NCI-H345 treated with DMSO at 0.1 percent for 48 hours (cell line): Measurements from ENCODE around the gene CHCHD10.

Source experiments
- DNase-seq: peaks from one replicate; lab custom pipeline; 2025; ENCODE audit not compliant: unreplicated experiment; lab: John Stamatoyannopoulos, UW

The CHCHD10 gene

DNA sequence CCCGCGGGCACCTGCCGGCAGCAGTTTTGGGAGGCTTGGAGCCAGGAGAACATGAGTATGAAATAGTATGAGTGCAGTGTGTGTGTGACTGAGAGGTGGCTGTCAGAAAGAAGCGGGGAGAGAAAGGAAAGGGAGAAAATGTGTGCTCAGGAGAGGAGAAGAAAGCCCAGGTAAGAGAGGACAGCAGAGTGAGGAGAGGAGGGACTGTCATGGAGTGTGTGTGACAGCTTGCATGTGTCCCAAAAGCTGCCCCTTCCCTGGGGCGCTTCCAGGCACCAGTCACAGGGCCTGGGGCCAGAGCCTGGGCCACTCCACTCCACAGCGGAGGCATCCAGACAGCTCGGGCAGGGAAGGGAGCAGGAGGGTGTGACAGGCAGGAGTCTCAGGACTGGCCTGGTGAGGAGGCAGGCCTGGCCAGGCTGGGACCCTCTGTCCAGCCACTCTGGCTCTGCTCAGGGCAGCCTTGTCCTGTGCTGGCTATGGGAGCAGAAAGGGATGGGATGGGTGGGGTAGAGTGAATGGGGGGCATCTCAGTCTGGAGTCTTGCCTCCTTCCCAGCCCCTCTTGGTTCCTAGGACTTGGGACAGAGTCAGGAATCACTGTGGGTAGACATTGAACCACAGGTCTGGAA lies 5.8 kb upstream of the CHCHD10 start:
- DNase-seq, result no peak

DNA sequence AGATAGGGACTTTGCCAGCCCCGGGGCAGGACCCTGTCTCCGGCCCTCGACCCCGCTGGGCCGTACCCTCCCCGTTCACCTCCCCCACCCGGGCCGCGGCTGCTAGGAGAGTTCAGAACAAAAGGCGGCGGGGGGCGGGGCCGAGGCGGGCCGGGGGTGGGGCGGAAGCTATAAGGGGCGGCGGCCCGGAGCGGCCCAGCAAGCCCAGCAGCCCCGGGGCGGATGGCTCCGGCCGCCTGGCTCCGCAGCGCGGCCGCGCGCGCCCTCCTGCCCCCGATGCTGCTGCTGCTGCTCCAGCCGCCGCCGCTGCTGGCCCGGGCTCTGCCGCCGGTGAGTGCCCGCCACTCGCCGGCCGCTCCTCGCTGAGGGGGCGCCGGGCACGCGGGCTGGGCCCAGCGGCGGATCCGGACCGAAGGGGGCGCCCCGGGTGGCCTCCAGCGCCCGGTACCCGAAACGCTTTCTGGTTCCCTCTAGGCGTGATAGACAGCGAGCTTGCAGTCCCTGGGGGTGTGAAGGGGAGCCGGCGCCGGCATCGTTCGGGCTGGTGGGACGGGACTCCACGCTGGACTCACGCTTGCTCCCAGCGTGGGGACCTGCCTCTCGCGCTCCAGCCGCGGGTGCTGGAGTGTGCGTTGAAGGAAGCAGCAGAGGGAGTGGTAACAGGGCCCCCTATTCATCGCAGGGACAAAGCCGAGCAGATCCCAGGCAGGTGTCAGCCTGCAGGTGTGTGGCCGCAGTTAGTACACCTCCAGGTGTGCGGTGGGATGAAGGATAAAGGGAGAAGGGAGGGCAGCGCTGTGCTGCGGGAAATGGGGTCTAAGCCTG lies 5.1 kb upstream of the CHCHD10 start, which contains the start of gene MMP11:
Gene MMP11, plus strand, starts transcription at position 201 of the 825 bp plus-strand sequence. Its CDS starts 22 bp downstream, at position 223.
- DNase-seq, result peak; percentile 57

DNA sequence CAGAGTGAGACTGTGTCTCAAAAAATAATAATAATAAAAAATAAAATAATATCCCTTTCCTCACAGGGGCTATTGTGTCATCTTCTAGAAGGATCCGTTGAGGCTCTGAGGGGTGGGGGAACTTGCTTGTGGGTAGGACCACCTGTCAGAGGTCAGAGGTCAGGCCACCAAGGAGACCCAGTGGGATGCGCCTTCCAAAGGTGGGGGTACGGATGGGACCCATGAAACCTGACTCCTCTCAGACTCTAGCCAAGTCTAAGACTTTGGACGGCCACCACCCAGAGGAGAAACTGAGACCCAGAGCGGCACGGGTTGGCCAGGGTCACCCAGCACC lies 4.5 kb upstream of the CHCHD10 start:
- no peak for DNase-seq

DNA sequence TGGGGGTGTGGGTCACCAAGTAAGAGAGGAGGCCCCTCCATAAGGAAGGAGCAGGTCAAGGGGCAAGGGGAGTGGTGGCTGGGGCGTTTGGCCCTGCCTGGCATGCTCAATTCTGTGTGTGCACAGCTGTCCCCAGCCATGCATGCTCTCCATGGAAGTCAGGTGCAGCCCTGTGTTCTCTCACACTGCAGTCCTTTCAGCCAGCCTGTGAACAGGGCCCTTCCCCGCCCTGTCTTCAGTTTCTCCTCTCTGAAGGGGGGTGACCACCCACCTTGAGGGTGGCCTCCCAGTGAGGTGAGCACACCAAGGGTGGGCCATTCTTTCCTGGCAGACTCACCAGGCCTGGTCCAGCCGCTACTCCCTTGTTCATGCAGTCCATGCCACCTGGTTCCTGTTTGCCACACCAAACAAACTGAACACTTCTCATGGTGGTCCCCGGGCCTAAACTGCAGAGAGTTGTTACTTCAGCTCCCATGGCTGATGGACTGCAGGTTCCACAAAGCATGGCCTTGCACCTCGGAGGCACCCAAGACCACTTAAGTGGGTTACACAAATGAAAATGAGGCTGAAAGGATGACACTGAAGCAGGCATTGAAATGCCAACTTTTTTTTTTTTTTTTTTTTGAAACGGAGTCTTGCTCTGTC lies 1.7 kb upstream of the CHCHD10 start:
- DNase-seq, result peak; percentile 48

DNA sequence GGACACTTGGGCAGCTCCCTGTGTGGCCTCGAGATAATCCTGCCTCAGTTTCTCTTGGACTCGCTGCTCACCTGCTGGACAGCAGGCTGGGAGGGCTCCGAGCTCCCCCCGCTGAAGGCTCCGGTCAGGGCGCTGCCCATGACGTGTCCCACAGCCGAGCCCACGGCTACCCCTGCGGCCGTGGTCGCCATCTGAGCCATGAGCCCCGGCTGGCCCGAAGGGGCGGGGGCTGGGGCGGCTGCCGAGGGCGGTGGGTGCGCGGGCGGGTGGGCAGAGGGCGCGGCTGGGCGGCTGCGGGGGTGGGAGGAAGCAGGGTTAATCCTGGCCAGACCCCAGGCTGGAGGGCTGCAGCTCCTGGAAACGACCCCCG lies 484 bp downstream of the CHCHD10 start:
- DNase-seq, result no peak

DNA sequence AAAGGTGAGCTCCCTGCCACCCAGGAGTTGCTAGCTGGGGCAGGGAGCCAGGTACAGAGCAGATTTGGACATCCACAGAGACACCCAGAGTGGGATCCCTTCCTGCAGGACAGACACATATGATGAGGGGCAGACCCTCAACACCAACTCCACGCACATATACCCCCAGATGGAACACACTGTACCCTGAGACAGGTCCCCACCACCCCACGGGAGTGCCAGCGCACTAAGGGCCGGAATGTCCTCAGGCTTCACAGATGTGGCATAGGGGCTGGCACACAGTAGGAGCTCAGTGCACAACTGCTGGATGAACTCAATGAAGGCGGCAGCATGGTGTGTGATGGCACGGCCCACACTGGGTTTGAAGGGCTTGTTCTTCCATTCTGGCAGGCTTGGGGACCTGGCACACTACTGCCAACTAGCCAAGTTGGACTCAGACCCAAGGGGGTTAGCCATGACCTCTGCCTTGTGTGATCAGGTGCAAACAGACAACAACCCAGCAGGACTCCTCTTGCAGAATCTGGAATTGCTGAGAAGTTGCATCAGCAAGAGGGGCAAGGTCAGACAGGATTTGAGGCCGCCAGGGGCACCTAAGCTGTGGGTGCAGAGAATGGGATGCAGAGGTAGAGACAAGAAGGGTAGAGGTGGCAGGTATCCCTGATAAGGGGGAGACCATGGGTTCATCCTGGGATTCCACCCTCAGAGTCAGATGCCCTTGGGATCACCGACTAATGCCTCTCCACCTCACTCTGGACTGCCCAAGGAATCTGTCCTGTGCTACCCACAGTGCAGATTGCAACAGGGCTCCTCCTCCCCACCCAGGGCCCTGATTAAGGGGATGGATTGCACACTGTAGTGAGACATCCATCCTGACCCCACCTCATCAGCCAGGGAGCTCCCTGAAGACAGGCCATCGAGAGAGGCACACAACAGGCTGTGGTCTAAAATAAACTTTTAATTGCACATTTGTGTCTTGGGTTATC lies 2.6 kb downstream of the CHCHD10 start:
- DNase-seq, result no peak

DNA sequence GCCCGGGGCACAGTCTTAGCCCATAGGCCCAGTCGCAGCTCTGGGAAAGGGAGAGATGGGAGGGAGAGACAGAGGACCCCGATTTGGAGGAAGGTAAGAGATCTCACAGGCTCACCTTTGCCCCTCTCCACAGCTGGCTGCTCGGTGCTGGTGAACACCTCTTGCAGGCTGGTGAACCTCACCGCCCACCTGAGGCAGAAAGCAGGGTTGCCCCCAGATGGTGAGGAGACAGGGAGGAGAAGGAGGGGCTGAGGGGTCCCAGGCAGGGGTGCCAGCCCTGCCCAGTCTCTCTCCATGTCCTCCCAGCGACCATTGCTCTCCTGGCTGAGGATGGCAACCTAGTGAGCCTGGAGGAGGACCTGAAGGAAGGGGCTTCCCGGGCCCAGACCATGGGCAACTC lies 3.8 kb downstream of the CHCHD10 start:
- no peak for DNase-seq

DNA sequence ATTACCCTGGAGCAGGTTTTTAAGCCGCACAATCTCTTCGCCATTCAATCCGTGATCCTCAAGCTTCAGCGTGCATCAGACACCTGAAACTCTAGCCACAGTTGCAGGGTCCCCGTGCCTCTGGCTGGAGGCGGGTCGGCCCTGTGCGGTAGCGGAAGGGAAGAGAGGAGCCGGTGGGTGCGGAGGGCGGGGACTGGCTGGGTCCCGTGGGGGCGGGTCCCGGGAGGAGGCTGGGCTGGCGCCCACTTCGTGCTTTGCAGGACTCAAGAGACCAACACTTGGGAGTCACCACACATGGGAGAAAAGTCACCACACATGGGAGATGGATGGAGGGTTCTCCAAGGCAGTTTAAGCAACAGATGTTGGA lies 4.2 kb downstream of the CHCHD10 start:
- DNase-seq, result no peak

DNA sequence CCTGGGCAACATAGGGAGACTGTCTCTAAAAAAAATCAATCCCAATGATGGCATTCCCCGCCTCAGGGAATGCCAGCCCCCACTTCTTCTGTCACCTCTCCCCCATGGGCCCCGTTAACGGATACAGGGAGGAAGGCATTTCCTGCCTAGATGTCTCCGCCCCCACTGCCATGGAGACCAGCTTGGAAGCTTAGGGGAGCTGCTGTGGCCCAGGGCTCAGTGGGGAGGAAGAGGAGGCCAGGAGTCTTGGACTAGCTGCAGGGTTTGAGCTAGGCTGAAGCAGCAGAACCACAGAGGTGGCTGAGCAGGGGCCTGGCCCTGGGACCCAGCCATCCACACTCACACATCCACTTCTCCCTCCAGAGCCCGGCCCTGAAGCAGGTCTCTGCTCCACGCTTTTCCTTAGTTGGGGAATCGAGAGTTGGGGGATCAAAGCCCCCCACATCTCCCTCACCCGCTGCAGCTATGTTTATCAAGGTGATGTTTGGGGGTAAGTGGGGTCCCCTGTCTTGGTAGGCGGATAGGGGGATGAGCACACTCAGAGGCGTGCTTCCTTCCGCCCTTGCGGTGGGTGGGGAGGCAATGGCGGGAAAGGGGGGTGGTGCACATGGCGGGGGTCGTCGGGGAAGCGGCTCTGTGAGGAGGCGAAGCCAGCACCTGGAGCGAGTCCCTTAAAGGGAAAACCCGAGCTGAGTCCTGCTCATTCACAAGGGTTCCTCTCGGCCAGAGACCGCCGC lies 4.8 kb downstream of the CHCHD10 start, which contains the start of gene C22orf15:
Gene C22orf15, plus strand, starts transcription at position 149 of the 737 bp plus-strand sequence. Its CDS starts 317 bp downstream, at position 466.
- no peak for DNase-seq

DNA sequence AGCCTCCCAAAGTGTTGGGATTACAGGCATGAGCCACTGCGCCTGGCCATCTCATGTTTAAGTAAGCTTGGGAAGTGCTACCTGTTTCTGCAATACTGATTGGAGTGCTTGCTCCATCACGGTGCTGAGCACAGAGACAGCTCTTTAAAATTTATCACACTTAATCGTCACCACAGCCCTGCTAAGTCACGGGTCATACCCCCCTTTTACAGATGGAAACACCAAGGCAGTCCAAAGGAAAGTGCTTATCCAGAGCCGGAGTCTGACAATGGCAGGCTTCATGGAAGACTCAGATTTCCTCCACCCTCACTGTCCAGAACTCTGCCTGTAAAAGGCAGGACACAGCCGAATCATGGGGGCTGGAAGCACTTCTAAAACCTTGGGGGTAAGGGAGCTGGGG lies 7.7 kb downstream of the CHCHD10 start:
- no peak for DNase-seq

DNA sequence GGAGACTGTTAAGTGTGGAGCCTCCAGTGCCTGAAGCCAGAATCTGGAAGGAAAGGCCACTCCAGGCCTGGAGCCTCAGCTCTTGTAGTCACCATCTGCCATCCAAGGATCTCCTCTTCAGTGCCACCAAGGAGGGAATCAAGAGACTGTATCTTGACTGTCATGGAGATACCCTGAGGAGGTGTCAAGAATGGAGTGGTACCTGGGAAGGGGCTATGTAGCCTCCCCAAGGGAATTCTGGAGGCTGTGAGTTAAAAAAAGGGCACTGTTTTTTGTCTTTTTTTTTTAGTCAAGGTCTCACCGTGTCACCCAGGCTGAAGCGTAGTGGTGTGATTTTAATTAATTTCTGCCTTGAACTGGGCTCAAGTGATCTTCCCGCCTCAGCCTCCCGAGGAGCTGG lies 8.2 kb downstream of the CHCHD10 start:
- DNase-seq, result no peak

DNA sequence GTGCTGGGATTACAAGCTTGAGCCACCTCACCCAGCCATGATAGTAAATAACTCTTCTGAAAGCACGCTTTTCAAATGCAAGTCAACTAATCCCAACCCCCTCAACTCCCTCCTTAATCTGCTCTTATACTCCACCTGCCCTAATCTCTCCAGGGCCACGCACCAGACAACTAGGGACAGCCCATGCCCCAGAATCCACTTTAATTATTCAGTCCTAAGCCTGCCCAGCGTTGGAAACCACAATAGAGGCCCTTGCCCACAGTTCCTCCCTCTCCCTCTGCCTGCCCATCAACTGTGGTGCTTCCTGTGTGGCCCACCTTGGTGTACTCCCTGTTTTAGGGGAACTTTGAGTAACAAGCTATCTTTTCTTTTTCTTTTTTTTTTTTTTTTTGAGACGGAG lies 10.9 kb downstream of the CHCHD10 start:
- no peak for DNase-seq

DNA sequence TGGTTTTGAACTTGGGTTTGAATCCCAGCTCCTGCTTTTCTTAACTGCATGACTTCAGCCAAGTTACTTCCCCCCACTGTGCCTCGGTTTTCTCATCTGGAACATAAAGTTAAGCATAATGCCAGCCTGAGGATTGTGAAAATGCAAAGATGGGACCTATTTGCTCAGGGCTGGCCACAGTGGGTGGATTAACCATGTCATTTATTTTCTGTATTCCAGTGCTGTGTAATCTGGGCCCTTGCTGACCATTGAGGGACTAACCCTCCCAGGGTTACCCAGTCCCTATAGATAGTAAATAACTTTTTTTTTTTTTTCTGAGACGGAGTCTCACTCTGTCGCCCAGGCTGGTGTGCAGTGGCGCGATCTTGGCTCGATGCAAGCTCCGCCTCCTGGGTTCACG lies 12.1 kb downstream of the CHCHD10 start:
- no peak for DNase-seq

DNA sequence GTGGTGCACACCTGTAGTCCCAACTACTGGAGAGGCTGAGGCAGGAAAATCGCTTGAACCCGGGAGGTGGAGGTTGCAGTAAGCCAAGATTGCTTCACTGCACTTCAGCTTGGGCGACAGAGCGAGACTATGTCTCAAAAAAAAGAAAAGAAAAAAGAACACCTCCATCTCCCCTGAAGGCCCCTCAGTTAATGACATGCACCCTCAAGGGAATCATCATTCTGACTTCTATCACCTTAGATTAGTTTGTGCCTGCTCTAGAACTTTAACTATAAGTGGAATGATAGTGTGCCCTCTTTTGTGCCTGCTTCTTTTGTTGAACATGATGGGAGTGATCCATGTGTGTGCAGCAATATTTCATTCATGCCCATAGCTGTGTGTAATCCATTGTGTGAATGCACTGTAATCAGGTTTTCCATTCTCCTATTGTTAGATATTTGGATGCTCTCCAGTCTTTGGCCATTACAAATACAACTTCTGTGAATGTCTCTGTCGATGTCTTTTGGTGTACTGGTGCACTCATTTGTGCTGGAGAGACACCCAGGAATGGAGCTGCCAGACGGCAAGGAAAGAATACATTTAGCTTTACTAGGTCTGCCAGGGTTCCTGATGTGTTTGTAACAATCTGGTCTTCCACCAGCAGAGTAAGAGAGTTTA lies 12.7 kb downstream of the CHCHD10 start:
- DNase-seq, result peak; percentile 73

DNA sequence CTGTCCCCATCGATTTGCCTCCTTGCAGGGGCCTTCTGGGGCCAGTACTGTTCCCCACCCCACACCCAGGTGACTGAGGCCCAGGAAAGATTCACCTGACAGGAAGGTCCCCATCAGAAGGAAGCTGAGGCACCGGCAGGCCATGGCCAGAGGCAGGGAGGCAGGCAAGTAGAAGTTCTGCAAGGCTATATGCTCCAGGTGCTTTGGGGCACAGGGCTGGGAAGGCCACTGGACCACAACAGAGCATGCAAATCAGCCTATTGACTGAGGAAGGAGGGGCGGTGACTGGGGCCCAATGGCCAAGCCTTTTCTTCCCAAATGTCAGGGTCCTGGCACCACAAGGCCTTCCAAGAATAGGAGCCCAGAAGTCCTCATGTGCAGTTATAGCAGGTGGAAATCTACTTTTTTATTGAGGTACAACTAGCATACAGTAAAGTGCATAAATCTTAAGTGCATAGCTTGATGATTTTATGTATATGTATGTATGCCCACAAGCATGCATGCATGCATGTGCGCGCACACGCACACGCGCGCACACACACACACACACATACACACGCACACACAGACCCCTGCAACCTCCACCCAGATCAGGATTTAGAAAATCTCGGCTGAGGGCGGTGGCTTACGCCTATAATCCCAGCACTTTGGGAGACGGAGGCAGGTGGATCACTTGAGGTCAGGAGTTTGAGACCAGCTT lies 13.4 kb downstream of the CHCHD10 start, which contains the start of gene VPREB3:
Gene VPREB3, minus strand, starts transcription at position 206 of the 700 bp plus-strand sequence. Its CDS starts 62 bp downstream, at position 144.
- DNase-seq, result no peak

DNA sequence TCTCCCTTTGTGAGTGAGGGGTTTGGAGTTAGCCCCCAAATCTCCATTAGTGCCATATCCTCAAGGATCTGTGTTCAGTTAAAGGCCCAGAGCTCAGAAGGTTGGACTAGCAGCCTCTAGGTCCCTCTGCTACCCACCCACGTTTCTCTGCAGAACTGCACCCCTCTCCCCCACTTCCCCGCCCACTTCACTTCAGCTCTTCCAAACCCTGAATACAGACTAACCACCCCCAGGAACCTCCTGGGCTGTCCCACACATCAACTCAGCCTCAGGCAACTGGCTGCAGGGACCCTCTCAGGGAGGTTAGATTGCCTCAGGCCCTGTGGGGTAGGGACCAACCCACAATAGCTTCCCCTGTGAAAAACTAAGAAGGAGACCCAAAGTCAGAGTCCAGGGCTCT lies 14.4 kb downstream of the CHCHD10 start:
- DNase-seq, result no peak

DNA sequence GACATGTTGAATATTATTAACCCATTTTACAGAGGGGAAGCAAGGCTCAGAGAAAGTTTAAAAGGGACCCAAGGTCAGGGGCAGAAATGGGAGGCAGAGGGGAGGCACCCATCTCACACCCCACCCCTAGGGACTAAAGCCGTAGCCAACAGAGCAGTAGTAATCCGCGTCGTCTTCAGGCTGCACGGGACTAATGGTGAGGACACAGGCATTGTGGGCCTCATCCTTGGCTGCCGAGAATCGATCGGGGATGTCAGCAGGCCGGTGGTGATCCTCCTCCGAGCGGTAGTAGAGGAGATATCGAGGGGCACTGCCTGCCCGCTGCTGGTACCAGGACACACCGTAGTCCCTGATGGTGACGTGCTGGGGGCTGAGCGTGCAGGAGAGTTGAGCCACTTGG lies 15.0 kb downstream of the CHCHD10 start:
- DNase-seq, result no peak

DNA sequence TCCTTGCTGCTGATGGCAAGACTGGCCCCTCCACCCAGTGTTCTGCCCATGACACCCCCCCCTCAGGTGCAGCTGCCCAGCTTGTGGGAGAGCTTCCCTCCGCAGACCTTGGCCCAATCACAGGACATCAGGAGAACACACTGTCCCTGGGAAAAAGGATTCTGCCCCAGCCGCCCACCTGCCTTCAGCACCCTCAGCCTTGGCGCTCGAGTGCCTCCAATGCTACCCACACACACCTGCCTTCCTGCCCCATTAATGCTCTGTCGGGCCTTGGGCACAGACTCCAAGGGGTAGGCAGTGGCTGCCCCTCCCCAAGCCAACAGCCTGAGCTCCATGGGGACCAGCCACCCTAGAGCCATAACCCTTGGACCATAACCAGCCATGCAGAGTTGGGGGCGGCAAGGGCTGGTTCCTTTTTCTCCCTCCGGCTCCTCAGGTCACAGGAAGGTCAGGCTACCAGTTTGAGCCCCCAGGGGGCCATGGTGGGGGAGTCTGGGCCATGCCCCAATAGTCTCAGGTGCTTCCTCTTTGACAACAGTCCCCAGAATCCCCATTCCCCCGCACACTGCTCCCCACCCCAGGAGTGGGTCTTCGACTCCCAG lies 15.6 kb downstream of the CHCHD10 start:
- no peak for DNase-seq
